Measurements from ENCODE around the gene CNOT2. TPM values are rescaled to one million over a fixed set of nuclear protein-coding genes. Genes with fewer than 3 reads are reported as not detected.
A peak's percentile ranks its signal among the peaks of the same experiment; 100 is the strongest.

CNOT2 gene
- total and polyA plus RNA-seq, 2 experiments from 2014 or later, result 67.3 to 158 TPM

GRCh38 chr12:70197345-70197744, 45.9 kb upstream of the CNOT2 start:
- no peaks in the 10 kb centered on the region for H3K27me3 ChIP-seq
- H3K27ac ChIP-seq, result peak overlapping the region; percentile 56
- no peaks in the 10 kb centered on the region for H4K20me1 ChIP-seq (ENCODE audit: insufficient read depth, poor library complexity, severe bottlenecking)
- no peaks in the 10 kb centered on the region for H3K79me2 ChIP-seq
- H3K9me2 ChIP-seq (replicated peaks; ENCODE audit: insufficient read depth), result no peaks in the 10 kb centered on the region
- DNase-seq (ENCODE audit: low spot score), result no peak
- no peaks in the 10 kb centered on the region for H3K36me3 ChIP-seq (replicated peaks; ENCODE audit: insufficient read depth, low read depth)
- H3K4me1 ChIP-seq (ENCODE audit: insufficient read depth), result peaks cover 10% of the 10 kb centered on the region
- TF ChIP-seq EZH2 (IDR thresholded peaks at IDR 0.05; ENCODE audit: borderline replicate concordance) (no peak), CTCF (IDR thresholded peaks at IDR 0.05; ENCODE audit: poor library complexity) (no peak)
- H3K9me3 ChIP-seq (ENCODE audit: low read depth), result no peaks in the 10 kb centered on the region
- H3K4me2 ChIP-seq, result peak overlapping the region; percentile 16
- H2AFZ ChIP-seq, result no peak overlapping the region
- no peak overlapping the region for H3K4me3 ChIP-seq

GRCh38 chr12:70213707-70214106, 29.5 kb upstream of the CNOT2 start:
- H4K20me1 ChIP-seq (ENCODE audit: insufficient read depth, poor library complexity, severe bottlenecking), result no peaks in the 10 kb centered on the region
- H3K27me3 ChIP-seq, result no peaks in the 10 kb centered on the region
- H2AFZ ChIP-seq, result no peak overlapping the region
- H3K36me3 ChIP-seq (replicated peaks; ENCODE audit: insufficient read depth, low read depth), result no peaks in the 10 kb centered on the region
- no peak overlapping the region for H3K4me2 ChIP-seq
- H3K4me1 ChIP-seq (ENCODE audit: insufficient read depth), result no peaks in the 10 kb centered on the region
- peaks cover 5% of the 10 kb centered on the region for H3K9me3 ChIP-seq (ENCODE audit: low read depth)
- no peak overlapping the region for H3K27ac ChIP-seq
- H3K79me2 ChIP-seq, result no peaks in the 10 kb centered on the region
- TF ChIP-seq CTCF (IDR thresholded peaks at IDR 0.05; ENCODE audit: poor library complexity) (no peak), EZH2phosphoT487 (IDR thresholded peaks at IDR 0.05; ENCODE audit: low read depth, severe bottlenecking, unreplicated experiment) (no peak), EZH2 (IDR thresholded peaks at IDR 0.05; ENCODE audit: borderline replicate concordance) (no peak)
- DNase-seq (ENCODE audit: low spot score), result no peak
- no peaks in the 10 kb centered on the region for H3K9me2 ChIP-seq (replicated peaks; ENCODE audit: insufficient read depth)
- no peak overlapping the region for H3K4me3 ChIP-seq

GRCh38 chr12:70214972-70215617, 28.1 kb upstream of the CNOT2 start:
- Histone ChIP-seq H3K27me3 (no peaks in the 10 kb centered on the region), H2AFZ (no peak overlapping the region), H3K9me3 (ENCODE audit: low read depth) (peaks cover 5% of the 10 kb centered on the region), H3K4me2 (no peak overlapping the region), H3K4me3 (no peak overlapping the region), H3K79me2 (no peaks in the 10 kb centered on the region), H3K27ac (no peak overlapping the region), H4K20me1 (ENCODE audit: insufficient read depth, poor library complexity, severe bottlenecking) (no peaks in the 10 kb centered on the region), H3K36me3 (replicated peaks; ENCODE audit: insufficient read depth, low read depth) (no peaks in the 10 kb centered on the region), H3K4me1 (ENCODE audit: insufficient read depth) (no peaks in the 10 kb centered on the region), H3K9me2 (replicated peaks; ENCODE audit: insufficient read depth) (no peaks in the 10 kb centered on the region)
- WGBS (ENCODE audit: low lambda C conversion rate, missing lambda C conversion rate), result 75% methylated on average over 2 of the region's 2 CpGs
- DNase-seq (ENCODE audit: low spot score), result no peak
- TF ChIP-seq EZH2 (IDR thresholded peaks at IDR 0.05; ENCODE audit: borderline replicate concordance) (no peak), CTCF (IDR thresholded peaks at IDR 0.05; ENCODE audit: poor library complexity) (no peak), EZH2phosphoT487 (IDR thresholded peaks at IDR 0.05; ENCODE audit: low read depth, severe bottlenecking, unreplicated experiment) (no peak)

GRCh38 chr12:70217416-70217815, 25.8 kb upstream of the CNOT2 start:
- peak; percentile 19 for DNase-seq (ENCODE audit: low spot score)
- no peak for TF ChIP-seq EZH2phosphoT487 (IDR thresholded peaks at IDR 0.05; ENCODE audit: low read depth, severe bottlenecking, unreplicated experiment)
- no peak for TF ChIP-seq EZH2 (IDR thresholded peaks at IDR 0.05; ENCODE audit: borderline replicate concordance)
- TF ChIP-seq CTCF (IDR thresholded peaks at IDR 0.05; ENCODE audit: poor library complexity), result no peak
- no peaks in the 10 kb centered on the region for H3K36me3 ChIP-seq (replicated peaks; ENCODE audit: insufficient read depth, low read depth)
- H3K4me3 ChIP-seq, result no peak overlapping the region
- no peaks in the 10 kb centered on the region for H3K9me2 ChIP-seq (replicated peaks; ENCODE audit: insufficient read depth)
- no peak overlapping the region for H3K4me2 ChIP-seq
- peak overlapping the region; percentile 66 for H3K27ac ChIP-seq
- H2AFZ ChIP-seq, result no peak overlapping the region
- peaks cover 5% of the 10 kb centered on the region for H3K9me3 ChIP-seq (ENCODE audit: low read depth)
- no peaks in the 10 kb centered on the region for H4K20me1 ChIP-seq (ENCODE audit: insufficient read depth, poor library complexity, severe bottlenecking)
- no peaks in the 10 kb centered on the region for H3K79me2 ChIP-seq
- H3K4me1 ChIP-seq (ENCODE audit: insufficient read depth), result no peaks in the 10 kb centered on the region
- H3K27me3 ChIP-seq, result no peaks in the 10 kb centered on the region
